D721Med (cell line): Measurements from ENCODE around the gene AGPS.

ENCODE experiments used
- DNase-seq: peaks from one replicate; pipeline ENCODE4 v3.0.0; 2011; ENCODE audit warnings: low spot score; ENCODE audit not compliant: insufficient read length
- FAIRE-seq: peaks from 2 replicates; lab custom pipeline; 2011; peaks lifted over from hg19 to GRCh38; lab: Jason Lieb, UNC
- TF ChIP-seq, protein P1 (sequence below): IDR thresholded peaks from 2 replicates; pipeline ENCODE4 v1.5.1; 2012; ENCODE audit warnings: mild to moderate bottlenecking, control low read depth; ENCODE audit not compliant: insufficient read depth; ENCODE audit errors: missing control alignments

Gene AGPS

DNA sequence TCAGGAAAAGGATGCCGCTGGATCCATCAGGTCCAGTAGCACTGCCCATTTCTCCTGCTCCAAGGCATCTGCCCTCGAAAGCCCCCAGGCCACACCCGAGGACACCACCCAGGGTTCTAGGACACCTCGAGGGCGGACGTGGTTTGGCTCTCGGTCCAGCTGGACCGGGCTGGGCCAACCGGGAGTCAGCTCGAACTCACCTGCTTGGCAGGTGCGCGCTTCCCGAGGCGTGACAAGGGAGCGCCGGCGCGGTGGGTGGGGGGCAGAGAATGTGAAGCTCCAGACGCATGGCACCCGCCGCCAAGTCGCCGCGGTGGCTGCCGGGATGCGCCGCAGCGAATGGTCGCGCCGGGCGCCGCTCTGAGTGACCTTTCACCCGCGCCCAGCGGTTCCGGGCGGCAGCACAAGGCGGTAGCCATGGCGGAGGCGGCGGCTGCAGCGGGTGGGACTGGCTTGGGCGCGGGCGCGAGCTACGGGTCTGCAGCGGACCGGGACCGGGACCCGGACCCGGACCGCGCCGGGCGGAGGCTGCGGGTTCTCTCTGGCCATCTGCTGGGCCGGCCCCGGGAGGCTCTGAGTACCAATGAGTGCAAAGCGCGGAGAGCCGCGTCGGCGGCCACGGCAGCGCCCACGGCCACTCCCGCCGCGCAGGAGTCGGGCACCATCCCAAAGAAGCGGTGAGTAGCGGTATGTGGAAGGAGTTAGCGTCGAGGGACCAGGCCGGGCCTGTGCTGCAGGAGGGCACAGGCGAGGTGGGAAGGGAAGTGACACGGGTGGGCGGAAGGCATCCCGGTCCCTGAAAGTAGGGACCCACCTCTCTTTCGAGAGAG is at the start of gene AGPS:
AGPS (plus strand) TSS at position 401 of the 830 bp plus-strand sequence; CDS start at position 418, 17 bp downstream.
- FAIRE-seq (no peak), DNase-seq (peak; percentile 36)
- TF ChIP-seq, protein P1, sequence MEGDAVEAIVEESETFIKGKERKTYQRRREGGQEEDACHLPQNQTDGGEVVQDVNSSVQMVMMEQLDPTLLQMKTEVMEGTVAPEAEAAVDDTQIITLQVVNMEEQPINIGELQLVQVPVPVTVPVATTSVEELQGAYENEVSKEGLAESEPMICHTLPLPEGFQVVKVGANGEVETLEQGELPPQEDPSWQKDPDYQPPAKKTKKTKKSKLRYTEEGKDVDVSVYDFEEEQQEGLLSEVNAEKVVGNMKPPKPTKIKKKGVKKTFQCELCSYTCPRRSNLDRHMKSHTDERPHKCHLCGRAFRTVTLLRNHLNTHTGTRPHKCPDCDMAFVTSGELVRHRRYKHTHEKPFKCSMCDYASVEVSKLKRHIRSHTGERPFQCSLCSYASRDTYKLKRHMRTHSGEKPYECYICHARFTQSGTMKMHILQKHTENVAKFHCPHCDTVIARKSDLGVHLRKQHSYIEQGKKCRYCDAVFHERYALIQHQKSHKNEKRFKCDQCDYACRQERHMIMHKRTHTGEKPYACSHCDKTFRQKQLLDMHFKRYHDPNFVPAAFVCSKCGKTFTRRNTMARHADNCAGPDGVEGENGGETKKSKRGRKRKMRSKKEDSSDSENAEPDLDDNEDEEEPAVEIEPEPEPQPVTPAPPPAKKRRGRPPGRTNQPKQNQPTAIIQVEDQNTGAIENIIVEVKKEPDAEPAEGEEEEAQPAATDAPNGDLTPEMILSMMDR, result no peak

DNA sequence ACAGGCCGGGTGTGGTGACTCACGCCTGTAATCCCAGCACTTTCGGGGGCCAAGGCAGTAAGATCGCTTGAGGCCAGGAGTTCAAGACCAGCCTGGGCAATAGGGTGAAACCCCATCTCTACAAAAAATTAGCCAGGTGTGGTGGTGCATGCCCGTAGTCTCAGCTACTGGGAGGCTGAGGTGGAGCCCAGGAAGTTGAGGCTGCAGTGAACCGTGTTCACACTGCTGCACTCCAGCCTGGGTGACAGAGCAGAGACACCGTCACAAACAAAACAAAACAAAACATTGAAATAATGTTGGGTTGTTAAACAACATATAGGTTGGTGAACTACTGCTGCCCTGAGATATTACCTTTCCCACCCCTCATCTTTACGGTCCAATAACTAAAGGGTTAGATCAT is 48.8 kb upstream of the AGPS start:
- DNase-seq, result no peak

DNA sequence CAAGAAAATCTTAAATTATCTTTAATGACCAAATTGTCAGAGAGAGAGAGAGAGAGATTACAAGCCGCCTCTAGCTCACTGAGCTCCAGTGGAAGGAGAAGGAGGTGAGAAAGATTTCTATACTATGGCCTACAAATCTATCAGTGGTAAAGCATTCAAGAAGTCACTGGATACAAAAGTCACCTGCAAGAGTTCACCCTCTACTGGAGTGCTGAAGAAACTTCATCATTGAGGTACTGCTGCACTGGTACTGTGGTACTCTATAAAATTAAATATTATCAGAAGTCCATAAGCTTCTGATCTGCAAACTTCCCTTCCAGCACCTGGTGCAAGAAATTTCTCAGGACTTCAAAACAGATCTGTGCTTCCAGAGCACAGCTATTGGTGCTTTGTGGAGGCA is 48.3 kb upstream of the AGPS start:
- DNase-seq (no peak), FAIRE-seq (no peak)
- TF ChIP-seq, protein P1, result no peak

More for the DNA sequence above, 48.8 kb upstream of the AGPS start:
- TF ChIP-seq, protein P1, result no peak
- no peak for FAIRE-seq

DNA sequence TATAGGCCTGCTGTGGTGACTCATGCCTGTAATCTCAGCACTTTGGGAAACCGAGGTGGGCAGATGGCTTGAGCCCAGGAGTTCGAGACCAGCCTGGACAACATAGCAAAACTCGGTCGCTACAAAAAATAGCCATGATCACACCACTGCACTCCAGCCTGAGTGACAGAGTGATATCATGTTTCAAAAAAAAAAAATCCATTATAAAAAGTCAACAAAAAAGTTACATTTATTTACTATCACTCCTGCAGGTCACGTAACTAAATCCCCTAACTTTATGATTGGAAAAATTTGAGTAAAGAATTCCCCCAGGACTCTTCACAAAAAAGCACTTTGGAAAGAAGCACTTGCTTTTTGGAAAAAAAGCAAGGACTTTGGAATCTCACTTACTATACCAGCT is 46.4 kb upstream of the AGPS start:
- FAIRE-seq, result no peak
- TF ChIP-seq, protein P1, result no peak

DNA sequence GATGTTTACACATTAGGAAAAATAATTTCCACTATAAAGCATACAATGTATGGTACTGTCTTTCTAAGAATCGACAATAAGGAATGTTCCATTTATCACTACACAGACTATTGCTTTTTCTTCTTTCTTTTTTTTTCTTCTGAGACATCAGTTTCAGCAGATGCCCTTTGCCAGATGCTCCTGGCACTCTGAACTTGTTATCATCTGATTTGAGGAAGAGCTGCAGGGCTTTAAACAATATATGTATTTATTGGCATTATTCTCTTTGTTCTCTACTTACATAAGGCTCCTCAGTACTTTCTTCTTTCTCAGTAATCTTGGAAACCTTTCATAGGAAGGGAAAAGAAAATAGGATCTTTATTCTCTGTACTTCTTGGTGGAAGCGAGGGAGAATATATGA is 45.0 kb upstream of the AGPS start:
- FAIRE-seq, result no peak
- TF ChIP-seq, protein P1, result no peak
- no peak for DNase-seq

More for the DNA sequence above, 46.4 kb upstream of the AGPS start:
- no peak for DNase-seq

DNA sequence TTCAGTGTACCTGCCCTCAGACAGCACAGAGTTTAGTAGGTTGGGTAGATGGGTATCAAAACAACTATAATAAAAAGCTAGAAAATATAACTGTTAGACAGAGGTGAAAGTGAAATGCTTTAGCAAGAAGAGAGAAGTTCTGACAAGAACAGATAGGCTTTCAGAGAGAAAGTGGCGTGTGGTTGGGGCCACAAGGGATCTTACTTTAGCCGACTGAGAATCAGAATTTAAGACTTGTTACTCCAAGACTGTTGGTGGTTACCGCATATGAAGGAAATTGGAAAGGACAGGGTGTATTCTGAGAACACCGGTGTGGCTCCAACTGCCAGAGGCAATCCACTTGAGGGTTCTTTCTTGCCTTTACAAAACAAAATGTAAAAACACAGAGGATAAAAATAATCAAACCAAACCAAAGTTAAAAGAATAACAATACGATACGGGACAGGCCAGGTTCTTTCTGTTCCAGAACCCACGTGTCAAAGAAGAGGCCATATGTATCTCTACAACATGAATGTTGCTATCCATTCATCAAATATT is 44.4 kb upstream of the AGPS start:
- no peak for FAIRE-seq
- TF ChIP-seq, protein P1, result no peak
- DNase-seq, result no peak
